ENCODE results near the gene FBLIM1. TPM values are rescaled to one million over a fixed set of nuclear protein-coding genes. Genes with fewer than 3 reads are reported as not detected.

FBLIM1 gene
- total RNA-seq, 1 experiment from 2014 or later, result 95.6 TPM

DNA sequence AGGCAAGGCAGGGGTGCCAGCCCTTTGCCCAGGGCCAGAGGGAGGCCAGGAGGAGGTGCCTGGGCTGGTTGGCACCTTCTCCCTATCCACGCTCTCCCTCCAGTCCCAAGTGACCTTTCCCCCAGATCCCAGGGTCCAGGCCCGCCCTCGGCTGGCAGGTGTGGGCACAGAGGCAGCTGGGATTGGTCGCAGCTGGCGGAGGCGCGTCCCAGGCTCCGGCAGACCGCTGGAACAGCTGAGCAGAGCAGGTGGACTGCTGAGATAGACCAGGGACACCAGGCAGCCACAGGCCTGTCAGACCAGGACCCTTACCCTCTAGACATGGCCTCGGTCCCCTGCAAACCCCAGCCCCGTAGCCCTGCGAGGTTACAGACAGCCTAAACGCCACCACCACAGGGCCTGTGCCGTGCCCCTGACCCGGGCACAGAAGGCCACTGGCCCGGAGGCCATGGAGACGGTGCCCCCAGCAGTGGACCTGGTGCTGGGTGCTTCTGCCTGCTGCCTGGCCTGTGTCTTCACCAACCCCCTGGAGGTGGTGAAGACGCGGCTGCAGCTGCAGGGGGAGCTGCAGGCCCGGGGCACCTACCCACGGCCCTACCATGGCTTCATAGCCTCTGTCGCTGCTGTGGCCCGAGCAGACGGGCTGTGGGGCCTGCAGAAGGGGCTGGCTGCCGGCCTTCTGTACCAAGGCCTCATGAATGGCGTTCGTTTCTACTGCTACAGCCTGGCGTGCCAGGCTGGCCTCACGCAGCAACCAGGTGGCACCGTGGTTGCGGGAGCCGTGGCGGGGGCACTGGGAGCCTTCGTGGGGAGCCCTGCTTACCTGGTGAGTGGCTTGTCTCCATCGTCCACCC, 22.3 kb upstream of the FBLIM1 start, which contains the start of gene SLC25A34:
SLC25A34 (plus strand) TSS at position 221 of the 854 bp plus-strand sequence; CDS start at position 449, 228 bp downstream.
- Histone ChIP-seq H3K4me3 (ENCODE audit: insufficient read depth, low read depth, low read length) (no peak within 1 kb of the TSS), H3K36me3 (replicated peaks; ENCODE audit: control insufficient read depth, insufficient read depth, low read length) (peaks cover 3% of the 10 kb centered on the region), H3K27me3 (ENCODE audit: control insufficient read depth, insufficient read depth, low read length) (no peaks in the 10 kb centered on the region)
- DNase-seq, result peak; percentile 90

DNA sequence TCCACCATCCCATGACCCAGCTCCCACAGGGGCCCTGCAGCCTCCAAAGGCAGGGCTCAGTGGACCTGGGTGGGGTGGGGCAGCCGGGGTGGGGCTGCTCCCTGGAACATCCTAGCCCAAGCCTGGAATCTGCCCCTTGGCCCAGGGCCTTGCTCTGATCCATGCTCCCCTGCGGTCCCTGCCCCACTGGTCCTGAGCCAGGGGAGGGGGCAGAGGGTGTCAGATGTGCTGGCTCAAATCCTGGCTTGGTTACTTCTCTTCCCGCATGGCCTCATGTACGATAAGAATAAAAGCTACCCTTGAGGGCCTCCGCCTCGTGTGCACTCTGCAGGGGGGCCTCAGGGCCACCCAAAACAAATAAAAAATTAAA, 21.7 kb upstream of the FBLIM1 start:
- peak; percentile 67 for DNase-seq

DNA sequence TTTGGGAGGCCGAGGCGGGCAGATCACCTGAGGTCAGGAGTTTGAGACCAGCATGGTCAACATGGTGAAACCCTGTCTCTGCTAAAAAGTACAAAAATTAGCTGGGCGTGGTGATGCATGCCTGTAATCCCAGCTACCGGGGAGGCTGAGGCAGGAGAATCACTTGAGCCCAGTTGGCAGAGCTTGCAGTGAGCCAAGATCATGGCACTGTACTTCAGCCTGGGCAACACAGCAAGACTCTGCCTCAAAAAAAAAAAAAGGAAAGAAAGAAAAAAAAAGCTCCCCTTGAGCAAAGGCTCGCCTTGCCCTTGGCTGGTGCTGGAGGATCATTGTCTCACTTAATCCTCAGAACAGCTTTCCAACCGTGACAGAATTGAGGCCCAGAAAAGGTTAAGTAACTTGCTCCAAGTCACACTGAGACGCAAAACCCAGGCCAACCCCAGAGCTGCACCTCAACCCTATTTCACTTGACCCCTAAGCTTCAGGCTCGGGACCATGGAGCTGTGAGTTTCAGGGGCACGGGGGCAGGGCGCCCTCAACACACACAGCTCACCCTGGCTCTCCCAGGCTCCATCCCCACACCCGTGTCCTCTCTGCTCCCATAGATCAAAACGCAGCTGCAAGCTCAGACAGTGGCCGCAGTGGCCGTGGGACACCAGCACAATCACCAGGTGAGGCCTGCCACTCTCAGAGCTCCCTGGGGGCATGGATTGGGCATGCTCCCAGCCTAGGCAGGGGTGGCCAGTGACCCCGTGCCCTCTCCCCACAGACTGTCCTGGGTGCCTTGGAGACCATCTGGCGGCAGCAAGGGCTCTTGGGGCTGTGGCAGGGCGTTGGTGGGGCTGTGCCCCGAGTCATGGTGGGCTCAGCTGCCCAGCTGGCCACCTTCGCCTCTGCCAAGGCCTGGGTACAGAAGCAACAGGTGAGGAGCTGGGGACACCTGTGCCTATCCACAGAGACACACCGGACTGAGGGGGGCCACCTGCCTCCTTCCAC, 21.0 kb upstream of the FBLIM1 start:
- DNase-seq, result peak; percentile 58
- Histone ChIP-seq H3K27me3 (ENCODE audit: control insufficient read depth, insufficient read depth, low read length) (no peaks in the 10 kb centered on the region), H3K36me3 (replicated peaks; ENCODE audit: control insufficient read depth, insufficient read depth, low read length) (peaks cover 3% of the 10 kb centered on the region), H3K4me3 (ENCODE audit: insufficient read depth, low read depth, low read length) (no peak overlapping the region)

More for the DNA sequence above, 21.7 kb upstream of the FBLIM1 start:
- H3K4me3 ChIP-seq (ENCODE audit: insufficient read depth, low read depth, low read length), result no peak overlapping the region
- H3K27me3 ChIP-seq (ENCODE audit: control insufficient read depth, insufficient read depth, low read length), result no peaks in the 10 kb centered on the region
- H3K36me3 ChIP-seq (replicated peaks; ENCODE audit: control insufficient read depth, insufficient read depth, low read length), result peaks cover 3% of the 10 kb centered on the region

- peaks cover 1% of the 10 kb centered on the region for H3K36me3 ChIP-seq (replicated peaks; ENCODE audit: control insufficient read depth, insufficient read depth, low read length)
- H3K27me3 ChIP-seq (ENCODE audit: control insufficient read depth, insufficient read depth, low read length), result no peaks in the 10 kb centered on the region
- peak; percentile 52 for DNase-seq
- no peak overlapping the region for H3K4me3 ChIP-seq (ENCODE audit: insufficient read depth, low read depth, low read length)
Observed at GRCh38 chr1:15738416-15739113, 20.0 kb upstream of the FBLIM1 start.

- Histone ChIP-seq H3K27me3 (ENCODE audit: control insufficient read depth, insufficient read depth, low read length) (no peaks in the 10 kb centered on the region), H3K36me3 (replicated peaks; ENCODE audit: control insufficient read depth, insufficient read depth, low read length) (no peaks in the 10 kb centered on the region), H3K4me3 (ENCODE audit: insufficient read depth, low read depth, low read length) (no peak overlapping the region)
- DNase-seq, result peak; percentile 54
Observed at GRCh38 chr1:15739259-15739658, 19.3 kb upstream of the FBLIM1 start.

DNA sequence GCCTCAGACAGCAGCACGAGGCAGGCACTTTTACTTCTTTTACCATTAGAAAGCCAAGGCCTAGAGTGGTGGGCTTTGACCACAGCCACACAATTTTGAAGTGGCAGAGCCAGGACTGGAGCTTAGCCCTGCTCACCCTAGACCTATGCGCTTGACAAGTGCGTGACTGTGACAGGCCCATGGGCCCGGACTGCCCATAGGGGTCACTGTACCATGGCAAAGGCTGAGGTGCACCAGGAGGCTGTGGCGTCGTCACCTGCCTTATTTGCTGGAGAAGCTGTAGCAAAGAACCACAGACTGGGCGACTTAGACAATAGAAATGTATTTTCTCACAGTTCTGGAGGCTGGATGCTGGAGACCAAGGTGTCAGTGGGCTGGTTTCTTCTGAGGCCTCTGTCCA, 18.9 kb upstream of the FBLIM1 start:
- H3K27me3 ChIP-seq (ENCODE audit: control insufficient read depth, insufficient read depth, low read length), result no peaks in the 10 kb centered on the region
- no peaks in the 10 kb centered on the region for H3K36me3 ChIP-seq (replicated peaks; ENCODE audit: control insufficient read depth, insufficient read depth, low read length)
- peak; percentile 74 for DNase-seq
- H3K4me3 ChIP-seq (ENCODE audit: insufficient read depth, low read depth, low read length), result no peak overlapping the region

DNA sequence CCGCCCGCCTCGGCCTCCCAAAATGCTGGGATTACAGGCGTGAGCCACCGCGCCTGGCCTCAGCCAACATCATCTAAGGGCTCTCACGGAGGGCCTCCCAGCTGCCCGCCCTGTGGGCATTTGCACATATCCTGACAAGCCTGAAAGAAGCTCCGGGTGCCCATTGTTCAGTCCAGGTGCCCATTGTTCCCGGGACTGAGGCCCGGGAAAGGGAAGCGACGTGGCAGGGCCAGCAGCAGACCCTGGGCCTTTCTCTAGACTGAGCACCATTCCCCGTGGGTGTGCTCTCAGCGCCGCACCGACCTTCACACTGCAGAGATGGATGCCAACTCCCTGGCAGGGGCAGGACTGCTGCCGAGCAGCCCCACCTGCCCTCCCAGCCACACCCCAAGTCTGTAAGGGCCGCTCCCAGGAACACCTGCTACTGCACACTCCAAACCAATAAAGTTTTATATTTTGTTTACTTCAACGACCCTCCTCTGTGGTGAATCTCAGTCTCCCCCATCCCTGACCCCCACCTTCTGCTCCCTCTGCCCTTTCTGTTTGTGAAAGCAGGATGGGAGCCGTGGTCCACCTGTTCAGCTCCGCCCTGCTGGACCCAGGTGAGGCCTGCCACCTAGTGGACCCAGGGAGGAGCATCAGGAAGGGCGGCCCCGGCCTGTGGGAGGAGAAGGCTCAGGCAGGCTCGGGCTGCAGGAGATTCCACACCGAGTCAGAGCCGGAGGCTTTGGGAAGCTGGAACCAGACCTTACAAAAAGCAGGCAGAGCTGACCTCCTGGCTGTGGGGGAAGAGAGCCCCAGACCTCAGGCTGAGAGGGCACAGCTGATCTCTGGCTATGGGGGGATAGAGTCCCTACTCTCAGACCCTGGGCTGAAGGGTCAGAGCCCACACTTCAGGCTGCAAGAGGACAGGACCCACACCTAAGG, 17.4 kb upstream of the FBLIM1 start:
- Histone ChIP-seq H3K27me3 (ENCODE audit: control insufficient read depth, insufficient read depth, low read length) (no peaks in the 10 kb centered on the region), H3K4me3 (ENCODE audit: insufficient read depth, low read depth, low read length) (no peak overlapping the region), H3K36me3 (replicated peaks; ENCODE audit: control insufficient read depth, insufficient read depth, low read length) (no peaks in the 10 kb centered on the region)
- DNase-seq, result peak; percentile 97

GRCh38 chr1:15742339-15742801, 16.2 kb upstream of the FBLIM1 start, which contains the start of gene TMEM82:
Gene TMEM82 (plus strand): TSS chr1:15742499. CDS start chr1:15742560, 61 bp downstream.
- Histone ChIP-seq H3K36me3 (replicated peaks; ENCODE audit: control insufficient read depth, insufficient read depth, low read length) (no peaks in the 10 kb centered on the region), H3K27me3 (ENCODE audit: control insufficient read depth, insufficient read depth, low read length) (no peaks in the 10 kb centered on the region), H3K4me3 (ENCODE audit: insufficient read depth, low read depth, low read length) (no peak within 1 kb of the TSS)
- peak; percentile 95 for DNase-seq

DNA sequence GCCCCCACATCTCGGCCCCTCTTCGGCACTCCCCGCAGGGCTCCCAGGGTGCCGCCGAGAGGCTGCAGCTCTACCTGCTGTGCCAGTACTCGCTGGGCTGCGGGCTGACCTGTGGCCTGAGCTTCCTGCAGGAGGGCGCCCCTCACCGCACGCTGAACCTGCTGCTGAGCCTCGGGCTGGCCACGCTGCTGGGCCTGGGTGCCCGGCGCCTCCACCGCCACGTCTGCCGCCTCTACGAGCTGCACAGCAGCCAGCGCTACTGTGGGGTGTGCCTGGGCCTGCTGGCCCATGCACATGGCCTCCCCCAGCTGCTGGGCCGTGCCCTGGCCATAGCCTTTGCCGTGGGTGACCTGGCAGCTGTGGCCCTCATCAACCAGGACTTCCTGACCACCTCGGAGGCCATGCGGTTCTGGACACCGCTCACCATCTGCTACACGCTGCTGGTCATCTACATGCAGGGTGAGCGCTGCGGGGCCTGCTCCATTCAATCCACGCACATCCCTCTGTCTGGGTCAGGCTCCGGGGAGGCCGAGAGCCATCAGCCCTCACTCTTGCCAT, 14.4 kb upstream of the FBLIM1 start:
- Histone ChIP-seq H3K27me3 (ENCODE audit: control insufficient read depth, insufficient read depth, low read length) (no peaks in the 10 kb centered on the region), H3K4me3 (ENCODE audit: insufficient read depth, low read depth, low read length) (no peak overlapping the region), H3K36me3 (replicated peaks; ENCODE audit: control insufficient read depth, insufficient read depth, low read length) (no peaks in the 10 kb centered on the region)
- DNase-seq, result no peak

- no peaks in the 10 kb centered on the region for H3K27me3 ChIP-seq (ENCODE audit: control insufficient read depth, insufficient read depth, low read length)
- DNase-seq, result no peak
- H3K36me3 ChIP-seq (replicated peaks; ENCODE audit: control insufficient read depth, insufficient read depth, low read length), result no peaks in the 10 kb centered on the region
Observed at GRCh38 chr1:15747378-15747777, 11.2 kb upstream of the FBLIM1 start.

DNA sequence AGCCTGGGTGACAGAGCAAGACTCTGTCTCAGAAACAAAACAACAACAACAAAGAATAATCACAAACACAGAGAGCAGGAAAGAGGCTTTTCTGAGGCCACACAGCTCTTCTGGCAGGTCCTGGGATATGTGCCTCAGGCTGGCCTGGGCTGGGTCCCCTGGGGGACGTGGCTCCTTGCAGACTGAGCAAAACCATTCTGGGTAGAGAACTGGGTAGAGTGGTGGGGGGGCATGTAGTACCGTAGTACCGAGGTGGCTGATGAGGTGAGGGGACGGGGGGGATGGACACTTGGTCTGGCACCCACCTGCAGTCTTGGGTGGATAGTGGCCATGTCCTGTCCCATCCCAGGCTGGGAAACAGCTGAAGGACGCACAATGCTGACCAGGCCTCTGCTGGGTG, 10.3 kb upstream of the FBLIM1 start:
- H3K36me3 ChIP-seq (replicated peaks; ENCODE audit: control insufficient read depth, insufficient read depth, low read length), result no peaks in the 10 kb centered on the region
- no peak for DNase-seq
- no peaks in the 10 kb centered on the region for H3K27me3 ChIP-seq (ENCODE audit: control insufficient read depth, insufficient read depth, low read length)
- no peak overlapping the region for H3K4me3 ChIP-seq (ENCODE audit: insufficient read depth, low read depth, low read length)

More at GRCh38 chr1:15747378-15747777, 11.2 kb upstream of the FBLIM1 start:
- no peak overlapping the region for H3K4me3 ChIP-seq (ENCODE audit: insufficient read depth, low read depth, low read length)

DNA sequence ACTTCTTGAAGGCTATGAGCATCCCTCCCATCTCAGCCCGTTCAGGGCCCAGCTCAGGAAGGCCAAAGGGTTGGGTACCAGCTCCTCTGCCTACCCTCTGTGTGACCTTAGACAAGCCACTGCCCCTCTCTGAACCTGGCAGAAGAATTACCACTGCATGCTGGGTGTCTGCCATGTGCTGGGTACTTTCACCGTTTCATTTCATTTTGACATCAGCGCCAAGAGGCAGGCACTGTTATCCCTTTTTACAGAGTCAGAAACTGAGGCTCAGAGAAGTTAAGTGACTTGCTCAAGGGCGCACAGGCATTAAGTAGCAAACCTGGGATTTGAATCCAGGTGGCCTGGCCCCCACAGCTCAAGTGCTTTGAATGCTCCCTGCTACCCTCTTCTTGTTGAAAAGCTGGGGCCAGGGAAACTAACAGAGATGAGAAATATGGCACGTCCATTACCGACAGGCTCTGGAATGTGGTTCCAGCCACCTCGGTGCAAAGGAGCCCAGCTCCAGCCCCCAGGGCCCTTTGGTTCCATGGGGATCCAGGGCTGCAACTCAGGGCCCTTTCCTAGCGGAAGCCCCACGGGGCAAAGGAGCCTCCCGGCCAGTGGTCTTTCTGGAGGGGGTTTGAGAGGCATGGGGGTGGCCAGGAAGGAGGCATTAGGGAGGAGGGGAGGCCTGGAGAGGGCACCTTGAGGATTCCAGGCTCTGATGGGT, 9.8 kb upstream of the FBLIM1 start:
- Histone ChIP-seq H3K27me3 (ENCODE audit: control insufficient read depth, insufficient read depth, low read length) (no peaks in the 10 kb centered on the region), H3K4me3 (ENCODE audit: insufficient read depth, low read depth, low read length) (no peak overlapping the region), H3K36me3 (replicated peaks; ENCODE audit: control insufficient read depth, insufficient read depth, low read length) (no peaks in the 10 kb centered on the region)
- no peak for DNase-seq

Data from H7 (cell line).